ENCODE data around the gene HOXA5.
A peak's percentile ranks its signal among the peaks of the same experiment; 100 is the strongest.

The HOXA5 gene

GRCh38 chr7:27143023-27143949 lies at the start of gene HOXA5:
Gene HOXA5 (minus strand): TSS chr7:27143681. CDS start chr7:27143607, 74 bp downstream.
- H3K27ac Mint-ChIP-seq = no peak within 1 kb of the TSS
- H3K4me1 Mint-ChIP-seq = peaks cover 5% of the 10 kb centered on the region
- no peak for DNase-seq (ENCODE audit: low spot score in 2 of 2)
- no peaks in the 10 kb centered on the region for H3K9me3 Mint-ChIP-seq
- H3K4me3 Mint-ChIP-seq = no peak within 1 kb of the TSS
- no peak for ATAC-seq
- no peaks in the 10 kb centered on the region for H3K36me3 Mint-ChIP-seq

- peaks cover 23% of the 10 kb centered on the region for H3K4me1 Mint-ChIP-seq
- no peak overlapping the region for H3K27ac Mint-ChIP-seq
- no peaks in the 10 kb centered on the region for H3K36me3 Mint-ChIP-seq
- ATAC-seq (peak; percentile 57), DNase-seq (ENCODE audit: low spot score in 2 of 2) (no peak)
- H3K9me3 Mint-ChIP-seq = no peaks in the 10 kb centered on the region
- peak overlapping the region; percentile 42 for H3K4me3 Mint-ChIP-seq
These were observed 49.3 kb upstream of the HOXA5 start for GRCh38 chr7:27192546-27193334.

GRCh38 chr7:27191833-27192545 lies 48.5 kb upstream of the HOXA5 start:
- ATAC-seq (no peak), DNase-seq (ENCODE audit: low spot score in 2 of 2) (no peak)
- no peak overlapping the region for H3K27ac Mint-ChIP-seq
- peaks cover 28% of the 10 kb centered on the region for H3K4me1 Mint-ChIP-seq
- H3K36me3 Mint-ChIP-seq = no peaks in the 10 kb centered on the region
- no peaks in the 10 kb centered on the region for H3K9me3 Mint-ChIP-seq
- peak overlapping the region; percentile 42 for H3K4me3 Mint-ChIP-seq

GRCh38 chr7:27191161-27191731 lies 47.8 kb upstream of the HOXA5 start:
- H3K4me1 Mint-ChIP-seq = peaks cover 31% of the 10 kb centered on the region
- no peaks in the 10 kb centered on the region for H3K9me3 Mint-ChIP-seq
- DNase-seq (ENCODE audit: low spot score in 2 of 2) (no peak), ATAC-seq (no peak)
- H3K4me3 Mint-ChIP-seq = no peak overlapping the region
- H3K27ac Mint-ChIP-seq = no peak overlapping the region
- H3K36me3 Mint-ChIP-seq = no peaks in the 10 kb centered on the region

- Mint-ChIP-seq H3K4me1 (peaks cover 41% of the 10 kb centered on the region), H3K9me3 (no peaks in the 10 kb centered on the region), H3K27ac (peak overlapping the region; percentile 4), H3K36me3 (peaks cover 4% of the 10 kb centered on the region), H3K4me3 (peak overlapping the region; percentile 77)
- ATAC-seq (no peak), DNase-seq (ENCODE audit: low spot score in 2 of 2) (no peak)
These were observed 46.7 kb upstream of the HOXA5 start for GRCh38 chr7:27189997-27190748.

- ATAC-seq = no peak
- no peak for DNase-seq (ENCODE audit: low spot score in 2 of 2)
- Mint-ChIP-seq H3K36me3 (peaks cover 8% of the 10 kb centered on the region), H3K9me3 (no peaks in the 10 kb centered on the region), H3K4me3 (peak overlapping the region; percentile 77), H3K4me1 (peaks cover 48% of the 10 kb centered on the region), H3K27ac (no peak overlapping the region)
These were observed 46.0 kb upstream of the HOXA5 start for GRCh38 chr7:27189295-27189996.

GRCh38 chr7:27188386-27189294 lies 45.2 kb upstream of the HOXA5 start:
- DNase-seq (ENCODE audit: low spot score in 2 of 2) (no peak), ATAC-seq (no peak)
- H3K27ac Mint-ChIP-seq = no peak overlapping the region
- H3K9me3 Mint-ChIP-seq = no peaks in the 10 kb centered on the region
- H3K4me3 Mint-ChIP-seq = peak overlapping the region; percentile 77
- H3K36me3 Mint-ChIP-seq = peaks cover 8% of the 10 kb centered on the region
- H3K4me1 Mint-ChIP-seq = peaks cover 48% of the 10 kb centered on the region

- ATAC-seq = no peak
- Mint-ChIP-seq H3K27ac (no peak overlapping the region), H3K9me3 (no peaks in the 10 kb centered on the region), H3K4me3 (peak overlapping the region; percentile 77), H3K36me3 (peaks cover 8% of the 10 kb centered on the region), H3K4me1 (peaks cover 48% of the 10 kb centered on the region)
- DNase-seq (ENCODE audit: low spot score in 2 of 2) = no peak
These were observed 44.2 kb upstream of the HOXA5 start for GRCh38 chr7:27187475-27188385.

GRCh38 chr7:27186668-27187474 lies 43.4 kb upstream of the HOXA5 start:
- Mint-ChIP-seq H3K4me1 (peaks cover 48% of the 10 kb centered on the region), H3K36me3 (peaks cover 8% of the 10 kb centered on the region), H3K27ac (no peak overlapping the region), H3K9me3 (no peaks in the 10 kb centered on the region), H3K4me3 (peak overlapping the region; percentile 77)
- ATAC-seq (no peak), DNase-seq (ENCODE audit: low spot score in 2 of 2) (no peak)

- Mint-ChIP-seq H3K27ac (no peak overlapping the region), H3K4me3 (peak overlapping the region; percentile 81), H3K9me3 (no peaks in the 10 kb centered on the region), H3K36me3 (peaks cover 8% of the 10 kb centered on the region), H3K4me1 (peaks cover 48% of the 10 kb centered on the region)
- no peak for ATAC-seq
- DNase-seq (ENCODE audit: low spot score in 2 of 2) = no peak
These were observed 42.6 kb upstream of the HOXA5 start for GRCh38 chr7:27185854-27186667.
